ENCODE results near the gene BICC1. TPM values are rescaled to one million over a fixed set of nuclear protein-coding genes. Genes with fewer than 3 reads are reported as not detected.

Gene BICC1
- total RNA-seq, 1 donor, result 210 TPM

DNA sequence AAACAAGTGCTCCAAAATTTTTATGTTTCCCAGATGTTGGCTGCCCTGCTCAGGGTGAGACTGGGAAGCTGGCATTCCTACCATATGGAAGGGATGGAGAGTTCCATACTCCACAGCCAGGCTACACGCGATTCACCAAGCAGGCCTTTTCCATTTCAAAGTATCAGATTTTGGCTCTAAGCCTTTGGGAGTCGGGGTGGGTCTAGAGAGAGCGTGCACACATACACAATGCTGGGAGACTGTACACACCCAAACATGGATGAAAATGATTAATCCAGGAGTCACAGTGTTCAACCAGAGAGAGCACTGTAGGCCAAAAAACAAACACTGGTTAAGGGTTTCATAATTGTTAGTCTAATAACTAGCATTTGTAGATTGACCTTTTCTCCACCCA, 295.0 kb downstream of the BICC1 start:
- peaks cover 67% of the 10 kb centered on the region for H3K36me3 ChIP-seq (ENCODE audit: insufficient read depth, low read length)
- no peak overlapping the region for H3K4me2 ChIP-seq (ENCODE audit: insufficient read depth, low read length)
- no peaks in the 10 kb centered on the region for H3K9me3 ChIP-seq (ENCODE audit: low read depth, low read length)
- H3K79me2 ChIP-seq (ENCODE audit: insufficient read depth, low read length), result no peaks in the 10 kb centered on the region
- no peak overlapping the region for H3K27ac ChIP-seq (ENCODE audit: low read depth, low read length)
- H2AFZ ChIP-seq (ENCODE audit: low read length), result no peak overlapping the region
- H4K20me1 ChIP-seq (ENCODE audit: insufficient read depth, low read length), result peaks cover 4% of the 10 kb centered on the region
- peaks cover 8% of the 10 kb centered on the region for H3K4me1 ChIP-seq (ENCODE audit: insufficient read depth, low read length)
- TF ChIP-seq CTCF (IDR thresholded peaks at IDR 0.05; ENCODE audit: extremely low read depth, low read depth, low read length), result no peak
- H3K4me3 ChIP-seq (ENCODE audit: insufficient read depth, low read length), result no peak overlapping the region
- H3K27me3 ChIP-seq (ENCODE audit: insufficient read depth, low read length), result no peaks in the 10 kb centered on the region
- peak; percentile 66 for DNase-seq (ENCODE audit: insufficient read length, low spot score, missing footprints)

- DNase-seq (ENCODE audit: insufficient read length, low spot score, missing footprints), result no peak
- Histone ChIP-seq H3K79me2 (ENCODE audit: insufficient read depth, low read length) (no peaks in the 10 kb centered on the region), H3K36me3 (ENCODE audit: insufficient read depth, low read length) (peaks cover 77% of the 10 kb centered on the region), H3K27me3 (ENCODE audit: insufficient read depth, low read length) (no peaks in the 10 kb centered on the region), H2AFZ (ENCODE audit: low read length) (no peak overlapping the region), H4K20me1 (ENCODE audit: insufficient read depth, low read length) (peaks cover 4% of the 10 kb centered on the region), H3K4me1 (ENCODE audit: insufficient read depth, low read length) (peaks cover 8% of the 10 kb centered on the region), H3K9me3 (ENCODE audit: low read depth, low read length) (no peaks in the 10 kb centered on the region), H3K27ac (ENCODE audit: low read depth, low read length) (no peak overlapping the region), H3K4me3 (ENCODE audit: insufficient read depth, low read length) (no peak overlapping the region), H3K4me2 (ENCODE audit: insufficient read depth, low read length) (no peak overlapping the region)
- TF ChIP-seq CTCF (IDR thresholded peaks at IDR 0.05; ENCODE audit: extremely low read depth, low read depth, low read length), result no peak
Measured at GRCh38 chr10:58810751-58811150, 298.1 kb downstream of the BICC1 start.

- Histone ChIP-seq H3K9me3 (ENCODE audit: low read depth, low read length) (no peaks in the 10 kb centered on the region), H3K36me3 (ENCODE audit: insufficient read depth, low read length) (peaks cover 72% of the 10 kb centered on the region), H2AFZ (ENCODE audit: low read length) (no peak overlapping the region), H3K79me2 (ENCODE audit: insufficient read depth, low read length) (no peaks in the 10 kb centered on the region), H3K4me3 (ENCODE audit: insufficient read depth, low read length) (no peak overlapping the region), H4K20me1 (ENCODE audit: insufficient read depth, low read length) (peaks cover 4% of the 10 kb centered on the region), H3K4me1 (ENCODE audit: insufficient read depth, low read length) (peaks cover 8% of the 10 kb centered on the region), H3K27me3 (ENCODE audit: insufficient read depth, low read length) (no peaks in the 10 kb centered on the region), H3K27ac (ENCODE audit: low read depth, low read length) (no peak overlapping the region), H3K4me2 (ENCODE audit: insufficient read depth, low read length) (no peak overlapping the region)
- no peak for DNase-seq (ENCODE audit: insufficient read length, low spot score, missing footprints)
- no peak for TF ChIP-seq CTCF (IDR thresholded peaks at IDR 0.05; ENCODE audit: extremely low read depth, low read depth, low read length)
Measured at GRCh38 chr10:58813573-58813972, 300.9 kb downstream of the BICC1 start.

- no peak overlapping the region for H3K27ac ChIP-seq (ENCODE audit: low read depth, low read length)
- H3K4me3 ChIP-seq (ENCODE audit: insufficient read depth, low read length), result no peak overlapping the region
- DNase-seq (ENCODE audit: insufficient read length, low spot score, missing footprints), result no peak
- H3K79me2 ChIP-seq (ENCODE audit: insufficient read depth, low read length), result no peaks in the 10 kb centered on the region
- H4K20me1 ChIP-seq (ENCODE audit: insufficient read depth, low read length), result no peaks in the 10 kb centered on the region
- no peaks in the 10 kb centered on the region for H3K9me3 ChIP-seq (ENCODE audit: low read depth, low read length)
- no peak overlapping the region for H3K4me2 ChIP-seq (ENCODE audit: insufficient read depth, low read length)
- no peaks in the 10 kb centered on the region for H3K27me3 ChIP-seq (ENCODE audit: insufficient read depth, low read length)
- H3K4me1 ChIP-seq (ENCODE audit: insufficient read depth, low read length), result peaks cover 30% of the 10 kb centered on the region
- peaks cover 51% of the 10 kb centered on the region for H3K36me3 ChIP-seq (ENCODE audit: insufficient read depth, low read length)
- no peak overlapping the region for H2AFZ ChIP-seq (ENCODE audit: low read length)
- TF ChIP-seq CTCF (IDR thresholded peaks at IDR 0.05; ENCODE audit: extremely low read depth, low read depth, low read length), result no peak
Measured at GRCh38 chr10:58817201-58817846, 304.7 kb downstream of the BICC1 start.

Data from osteoblast (primary cell).